GM19397 (cell line): ENCODE measurements around the gene ARHGEF26.
"Not testable (repeated sequence)": the region's sequence is repeated elsewhere in the genome, so short reads cannot be mapped to it uniquely, and the experiment has no call there.

ENCODE experiments used
- ATAC-seq: cut with Tn5 transposase; IDR thresholded peaks from one replicate; pipeline ENCODE4 v1.9.1; 2021; ENCODE audit warnings: mild to moderate bottlenecking, moderate library complexity; ENCODE audit not compliant: unreplicated experiment

ARHGEF26 gene

GRCh38 chr3:154120961-154121700 lies at the start of gene ARHGEF26:
Gene ARHGEF26 (plus strand): TSS chr3:154121390. CDS start chr3:154121993, 603 bp downstream.
- ATAC-seq: peak; percentile 68

- no peak for ATAC-seq
Observed at GRCh38 chr3:154074966-154075365, 46.2 kb upstream of the ARHGEF26 start.

GRCh38 chr3:154078672-154079071 lies 42.5 kb upstream of the ARHGEF26 start:
- no peak for ATAC-seq

GRCh38 chr3:154081305-154081704 lies 39.9 kb upstream of the ARHGEF26 start:
- no peak for ATAC-seq

- ATAC-seq: no peak
Observed at GRCh38 chr3:154085071-154085470, 36.1 kb upstream of the ARHGEF26 start.

- ATAC-seq: no peak
Observed at GRCh38 chr3:154085799-154086198, 35.4 kb upstream of the ARHGEF26 start.

- no peak for ATAC-seq
Observed at GRCh38 chr3:154086286-154086685, 34.9 kb upstream of the ARHGEF26 start.

GRCh38 chr3:154087756-154088480 lies 33.3 kb upstream of the ARHGEF26 start:
- not testable (repeated sequence) for ATAC-seq

- no peak for ATAC-seq
Observed at GRCh38 chr3:154089421-154090420, 31.5 kb upstream of the ARHGEF26 start.

- ATAC-seq: no peak
Observed at GRCh38 chr3:154094051-154094450, 27.1 kb upstream of the ARHGEF26 start.

- no peak for ATAC-seq
Observed at GRCh38 chr3:154095832-154096421, 25.3 kb upstream of the ARHGEF26 start.

GRCh38 chr3:154098376-154098775 lies 22.8 kb upstream of the ARHGEF26 start:
- no peak for ATAC-seq

- ATAC-seq: no peak
Observed at GRCh38 chr3:154100556-154100955, 20.6 kb upstream of the ARHGEF26 start.

- ATAC-seq: no peak
Observed at GRCh38 chr3:154101250-154101649, 19.9 kb upstream of the ARHGEF26 start.

- ATAC-seq: no peak
Observed at GRCh38 chr3:154102225-154102624, 19.0 kb upstream of the ARHGEF26 start.

GRCh38 chr3:154105218-154105975 lies 15.8 kb upstream of the ARHGEF26 start:
- ATAC-seq: no peak

- ATAC-seq: no peak
Observed at GRCh38 chr3:154111365-154111935, 9.7 kb upstream of the ARHGEF26 start.

- no peak for ATAC-seq
Observed at GRCh38 chr3:154112146-154112852, 8.9 kb upstream of the ARHGEF26 start.

GRCh38 chr3:154113609-154114008 lies 7.6 kb upstream of the ARHGEF26 start:
- no peak for ATAC-seq
